IPS DF 4.7 (cell line): ENCODE results near the gene GTF2A1L.
"Not testable (repeated sequence)": the region's sequence is repeated elsewhere in the genome, so short reads cannot be mapped to it uniquely, and the experiment has no call there.

Experiments
- DNase-seq: peaks from one replicate; pipeline ENCODE4 v3.0.0-alpha.2; 2013; ENCODE audit warnings: low spot score; ENCODE audit errors: extremely low read depth

The GTF2A1L gene

DNA sequence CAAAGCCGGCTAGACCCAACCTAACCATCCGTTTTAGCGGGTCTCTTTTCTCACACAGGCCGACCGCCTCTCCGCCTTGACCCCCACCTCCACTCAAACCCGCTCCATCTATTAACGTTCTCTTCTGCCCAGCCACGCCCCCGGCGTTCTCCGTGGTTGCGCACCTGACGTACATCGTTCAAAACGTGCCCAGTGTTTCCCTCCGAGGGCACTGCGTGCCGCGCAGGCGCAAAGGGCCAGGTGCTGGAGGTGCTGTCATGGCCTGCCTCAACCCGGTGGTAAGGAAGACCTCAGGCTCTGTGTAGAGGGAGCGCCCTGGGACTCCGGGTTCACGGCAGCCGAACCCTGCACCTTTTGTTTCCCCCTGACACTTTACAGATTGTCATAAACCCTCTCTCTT, at the start of gene GTF2A1L:
GTF2A1L (plus strand) TSS at position 239 of the 400 bp plus-strand sequence; CDS start at position 258, 19 bp downstream.
- no peak for DNase-seq

- no peak for DNase-seq
Measured at GRCh38 chr2:48568547-48568946, 49.1 kb upstream of the GTF2A1L start.

DNA sequence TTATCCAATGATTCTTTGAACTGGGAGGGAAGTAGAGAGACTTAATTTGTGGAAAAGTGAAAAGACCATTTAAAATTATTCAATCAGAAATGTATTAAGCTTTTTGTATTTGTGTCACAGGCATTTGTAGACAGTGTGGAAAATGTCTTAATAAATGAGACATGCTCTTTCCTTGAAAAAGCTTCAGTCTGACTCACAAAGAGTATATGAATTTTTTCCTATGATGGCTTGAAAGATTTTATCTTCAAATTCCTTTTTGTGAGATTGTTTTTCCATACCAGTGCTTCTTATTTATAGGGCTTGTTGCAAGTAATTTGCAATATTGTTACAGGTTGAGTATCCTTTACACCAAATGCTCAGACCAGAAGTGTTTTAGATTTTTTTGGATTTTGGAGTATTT, 48.2 kb upstream of the GTF2A1L start:
- DNase-seq, result no peak

DNA sequence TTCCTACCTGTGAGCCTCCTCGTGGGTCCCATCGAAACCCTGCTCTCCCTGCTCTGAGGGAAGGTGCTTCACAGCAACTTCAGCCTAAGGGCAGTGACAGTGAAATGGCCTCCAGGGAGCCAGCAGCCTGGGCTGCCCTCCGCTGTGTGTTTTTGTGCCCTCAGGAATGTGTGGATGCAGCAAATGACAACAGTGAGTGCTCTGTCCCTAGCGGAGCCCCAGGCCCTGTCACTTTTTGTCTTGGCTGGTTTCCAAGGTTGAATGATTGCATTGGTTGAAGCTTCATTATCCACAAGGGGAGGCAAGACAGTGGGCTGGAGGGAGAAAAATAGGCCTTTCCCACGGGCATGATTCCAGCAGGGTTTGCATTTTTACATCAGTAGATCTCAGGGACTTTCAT, 44.8 kb upstream of the GTF2A1L start:
- DNase-seq, result no peak

DNA sequence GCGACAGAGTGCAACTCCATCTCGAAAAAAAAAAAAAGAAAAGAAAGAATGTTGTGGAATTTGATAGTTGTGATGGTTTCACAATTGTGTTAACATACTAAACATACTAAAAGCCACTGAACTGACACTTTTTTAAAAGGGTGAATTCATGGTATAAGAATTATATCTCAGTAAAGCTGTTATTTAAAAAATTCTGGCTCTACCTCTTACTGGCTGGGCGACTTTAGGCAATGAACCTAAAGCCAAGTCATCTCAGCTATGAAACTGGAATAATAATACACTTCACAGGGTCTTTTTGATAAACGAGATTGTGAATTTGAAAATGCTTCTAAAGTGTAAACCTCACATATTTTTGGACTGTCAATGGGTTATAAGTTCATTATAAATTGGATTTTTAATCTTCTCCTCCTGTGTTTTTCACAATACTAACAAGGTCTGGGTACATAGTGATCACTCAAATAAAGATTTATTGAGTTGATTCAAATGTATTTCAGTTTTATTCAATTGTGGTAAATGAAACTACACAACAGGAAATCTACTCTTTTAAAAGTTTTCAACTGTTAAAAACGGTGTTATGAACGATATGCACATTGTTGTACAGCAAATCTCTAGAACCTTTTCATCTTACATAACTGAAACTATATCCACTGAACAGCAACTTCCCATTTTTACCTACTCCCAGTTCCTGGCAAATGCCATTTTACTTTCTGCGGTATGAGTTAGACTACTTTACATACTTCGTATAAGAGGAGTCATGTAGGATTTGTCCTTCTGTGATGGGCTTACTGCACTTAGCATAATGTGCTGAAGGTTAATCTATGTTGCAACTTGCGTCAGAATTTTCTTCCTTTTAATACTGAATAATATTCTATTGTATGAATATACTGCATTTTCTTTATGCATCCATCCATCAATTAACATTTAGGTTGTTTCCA, 43.0 kb upstream of the GTF2A1L start:
- DNase-seq, result no peak

- DNase-seq, result no peak
Measured at GRCh38 chr2:48578313-48578712, 39.3 kb upstream of the GTF2A1L start.

DNA sequence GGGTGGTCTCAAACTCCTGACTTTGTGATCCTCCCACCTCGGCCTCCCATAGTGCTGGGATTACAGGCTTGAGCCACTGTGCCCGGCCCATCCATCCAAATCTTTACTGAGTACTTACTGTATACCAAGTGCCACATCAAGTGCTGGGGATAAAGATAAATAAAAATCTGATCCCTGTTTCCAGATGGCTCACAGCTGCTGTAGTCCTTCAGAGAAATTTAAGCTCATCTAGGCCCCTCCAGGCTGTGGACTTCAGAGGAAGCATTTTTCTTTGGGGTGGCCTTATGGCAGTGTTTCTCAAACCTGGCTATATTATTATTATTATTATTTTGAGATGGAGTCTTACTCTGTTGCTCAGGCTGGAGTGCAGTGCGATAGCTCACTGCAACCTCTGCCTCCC, 33.7 kb upstream of the GTF2A1L start:
- no peak for DNase-seq

GRCh38 chr2:48584551-48584950, 33.1 kb upstream of the GTF2A1L start:
- DNase-seq, result no peak

DNA sequence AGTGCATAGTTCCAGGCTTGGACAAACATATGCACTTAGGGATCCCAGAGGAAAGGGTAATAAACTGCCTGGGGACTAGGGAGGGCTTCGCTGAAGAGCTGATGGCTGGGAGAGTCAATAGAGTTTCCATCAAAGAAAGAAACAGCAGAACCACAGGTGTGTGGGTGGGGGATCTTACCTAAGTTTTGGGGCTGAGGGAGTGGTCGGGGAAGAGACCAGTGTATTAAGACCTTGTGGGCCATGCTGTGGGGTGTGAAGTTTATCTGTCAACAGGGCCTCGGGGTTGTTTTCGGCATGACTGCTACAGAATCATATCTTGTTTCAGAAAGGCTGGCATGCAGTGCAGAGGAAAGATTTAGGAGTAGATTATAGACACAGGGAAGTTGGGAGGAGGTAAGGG, 31.2 kb upstream of the GTF2A1L start:
- no peak for DNase-seq

GRCh38 chr2:48587560-48587959, 30.1 kb upstream of the GTF2A1L start:
- no peak for DNase-seq

- DNase-seq, result no peak
Measured at GRCh38 chr2:48587961-48588360, 29.7 kb upstream of the GTF2A1L start.

GRCh38 chr2:48588745-48589144, 28.9 kb upstream of the GTF2A1L start:
- no peak for DNase-seq

DNA sequence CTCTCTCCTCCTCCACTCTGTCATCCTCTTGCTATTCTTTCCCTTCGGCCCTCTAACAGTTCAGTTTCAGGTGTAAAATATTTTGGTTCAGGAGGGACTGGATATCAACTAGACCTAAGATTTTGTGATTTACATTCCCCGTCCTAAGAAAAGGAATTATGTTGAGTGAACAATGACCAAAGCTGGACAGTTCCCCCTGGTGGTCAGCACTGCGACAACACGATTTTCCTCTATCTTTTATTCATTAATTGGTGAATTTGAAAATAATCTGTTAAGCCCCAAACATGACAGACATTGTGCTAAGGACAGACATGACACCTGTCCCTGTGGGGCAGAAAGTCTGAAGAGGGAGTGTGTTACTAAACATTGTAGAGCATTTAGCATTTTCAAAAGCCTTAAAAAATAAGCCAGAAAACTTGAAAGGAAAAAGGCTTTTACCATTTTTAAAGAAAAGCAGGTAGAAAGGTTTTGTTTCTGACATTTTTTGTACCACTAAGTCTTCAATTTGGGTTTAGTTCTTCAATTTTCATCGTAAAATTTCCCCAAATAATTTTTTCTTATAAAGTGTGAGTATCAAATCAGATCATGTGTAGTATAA, 28.4 kb upstream of the GTF2A1L start:
- DNase-seq, result no peak

DNA sequence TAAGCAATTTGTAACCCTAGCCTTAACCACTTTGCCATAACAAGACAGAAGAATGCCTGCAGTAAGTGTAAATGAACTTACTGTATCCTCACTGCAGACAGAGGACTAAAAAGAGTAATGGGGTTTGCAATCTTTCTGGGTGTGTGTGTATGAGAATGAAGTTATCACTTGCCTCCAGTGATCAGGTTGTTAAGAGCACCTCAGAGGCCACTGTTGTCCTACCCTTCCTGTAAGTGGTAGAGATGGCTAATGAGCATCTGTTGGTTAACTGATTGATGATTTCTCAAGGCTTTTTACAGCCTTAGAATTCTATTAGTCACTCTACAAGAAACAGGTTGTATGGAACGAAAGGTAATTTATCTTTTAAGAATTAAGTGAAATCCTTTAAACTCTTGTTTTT, 27.6 kb upstream of the GTF2A1L start:
- DNase-seq, result no peak

DNA sequence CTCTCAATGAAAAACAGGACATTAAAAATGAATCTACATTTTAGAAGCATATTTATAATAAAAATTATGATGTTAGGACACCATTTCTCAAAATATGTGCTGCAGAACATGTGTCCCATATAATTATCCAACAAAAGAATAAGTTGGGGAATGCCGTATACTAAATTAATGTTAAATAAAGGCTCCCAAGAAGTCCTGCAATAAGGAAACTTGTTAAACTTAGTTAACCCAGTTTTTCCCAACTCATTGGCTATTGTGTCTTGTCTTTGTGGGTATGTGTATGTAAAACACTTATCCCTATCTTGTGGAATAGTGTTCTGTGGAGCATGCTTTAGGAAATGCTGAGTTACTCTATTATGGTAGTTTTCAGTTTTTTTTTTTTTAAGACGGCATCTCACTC, 25.6 kb upstream of the GTF2A1L start:
- DNase-seq, result no peak

DNA sequence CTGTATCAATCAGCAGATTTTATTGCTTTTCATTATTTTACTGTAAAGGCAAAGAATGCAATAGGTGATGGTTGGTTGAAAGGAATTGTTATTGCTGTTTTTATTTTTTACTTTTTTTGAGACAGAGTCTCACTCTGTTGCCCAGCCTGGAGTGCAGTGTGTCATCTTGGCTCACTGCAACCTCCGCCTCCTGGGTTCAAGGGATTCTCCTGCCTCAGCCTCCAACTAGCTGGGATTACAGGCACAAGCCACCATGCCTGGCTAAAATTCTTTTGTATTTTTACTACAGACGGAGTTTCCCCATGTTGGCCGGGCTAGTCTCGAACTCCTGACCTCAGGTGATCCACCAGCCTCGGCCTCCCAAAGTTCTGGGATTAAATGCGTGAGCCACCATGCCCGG, 20.9 kb upstream of the GTF2A1L start:
- DNase-seq, result not testable (repeated sequence)

DNA sequence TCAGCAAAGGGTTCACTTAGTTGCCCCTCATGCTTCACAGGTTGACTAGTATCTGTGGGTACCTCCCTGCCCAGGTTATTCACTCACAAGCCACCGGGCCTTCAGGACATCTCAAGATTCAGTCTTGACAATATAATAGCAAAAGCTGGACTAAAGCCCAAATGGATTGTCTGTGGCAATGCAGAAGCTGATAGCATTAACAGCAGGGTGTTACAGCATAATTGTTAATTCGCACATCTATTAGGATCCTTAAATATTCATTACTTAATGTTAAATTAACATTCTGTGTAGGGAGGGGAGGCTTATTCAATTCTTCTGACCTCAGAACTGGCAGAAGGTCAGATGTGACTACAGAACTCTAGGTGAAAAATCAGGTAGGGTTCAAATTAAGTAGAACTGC, 20.2 kb upstream of the GTF2A1L start:
- no peak for DNase-seq

GRCh38 chr2:48600204-48600813, 17.3 kb upstream of the GTF2A1L start:
- no peak for DNase-seq

DNA sequence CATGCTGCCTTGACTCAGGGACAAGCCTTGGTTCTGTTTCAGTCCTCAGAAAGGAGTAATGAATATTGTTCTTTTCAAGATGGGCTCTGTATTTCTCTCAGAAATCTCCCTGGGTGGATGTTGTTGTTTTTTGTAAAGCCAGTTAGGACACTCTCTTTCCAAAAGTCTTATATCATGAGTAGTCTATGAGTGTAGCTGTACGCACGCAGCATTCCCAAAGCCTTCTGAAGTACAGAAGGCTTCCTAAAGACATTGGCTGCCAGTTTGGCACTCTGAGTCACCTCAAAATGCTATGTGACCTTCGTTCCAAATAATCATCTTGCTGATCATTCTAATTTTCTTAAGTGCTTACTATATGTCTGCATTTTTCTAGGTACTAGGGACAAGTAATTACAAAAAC, 16.7 kb upstream of the GTF2A1L start:
- DNase-seq, result no peak

- peak; percentile 11 for DNase-seq
Measured at GRCh38 chr2:48601349-48601748, 16.3 kb upstream of the GTF2A1L start.

DNA sequence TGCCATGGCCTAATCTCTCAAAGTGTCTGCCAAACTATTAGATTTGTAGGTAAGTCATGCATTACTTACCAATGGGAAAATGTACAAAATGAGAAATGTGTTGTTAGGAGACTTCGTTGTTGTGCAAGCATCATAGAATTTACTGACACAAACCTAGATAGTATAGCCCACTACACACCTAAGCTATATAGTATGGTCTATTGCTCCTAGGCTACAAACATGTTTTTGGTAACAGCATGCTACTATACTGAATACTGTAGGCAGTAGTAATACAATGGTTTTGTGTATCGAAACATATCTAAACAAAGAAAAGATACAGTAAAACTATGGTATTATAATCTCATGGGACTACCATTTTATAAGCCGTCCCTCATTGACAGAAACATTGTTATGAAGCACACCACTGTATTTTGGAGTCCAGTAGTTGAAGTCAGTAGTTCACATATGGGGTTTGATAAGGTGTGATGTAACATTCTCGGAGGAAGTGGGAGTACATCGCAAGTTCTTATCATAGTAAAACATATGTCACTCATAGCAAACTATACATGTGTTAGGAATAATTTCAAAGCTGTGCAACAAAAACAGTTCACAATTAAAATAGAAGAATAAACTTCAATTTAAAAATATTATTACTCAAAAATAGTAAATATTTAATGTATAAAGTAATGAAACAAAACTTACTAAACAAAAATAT, 12.0 kb upstream of the GTF2A1L start:
- DNase-seq, result no peak
